PC-3 (cell line): Measurements from ENCODE around the gene PPP1R13B.
"Not testable (repeated sequence)": the region's sequence is repeated elsewhere in the genome, so short reads cannot be mapped to it uniquely, and the experiment has no call there.

Experiments used
- CTCF ChIP-seq: fragments of 300-600 bp; sonication (generic); conservative IDR thresholded peaks from 2 replicates; pipeline ENCODE4 v1.5.1; 2017; ENCODE audit warnings: antibody characterized with exemption, low read depth, mild to moderate bottlenecking, low read length
- EZH2 ChIP-seq: fragments of 300-600 bp; sonication (generic); IDR thresholded peaks from one replicate; pipeline ENCODE4 v1.6.1; 2017; ENCODE audit warnings: antibody characterized with exemption, mild to moderate bottlenecking, low read length; ENCODE audit not compliant: unreplicated experiment
- EZH2phosphoT487 ChIP-seq: fragments of 300-600 bp; sonication (generic); IDR thresholded peaks from 2 replicates; pipeline ENCODE4 v1.6.1; 2018; ENCODE audit warnings: mild to moderate bottlenecking, antibody characterized with exemption, low read length, borderline replicate concordance

- not testable (repeated sequence) for TF ChIP-seq CTCF, EZH2phosphoT487, EZH2
These were observed 71.1 kb downstream of the PPP1R13B start for GRCh38 chr14:103776319-103776718.
